NOMO-1 (cell line): ENCODE data around the gene METTL21A.

ENCODE experiments used
- DNase-seq, 2 experiments: peaks; one replicate each; lab custom pipeline; 2025; ENCODE audit not compliant: unreplicated experiment in 2 of 2; lab: John Stamatoyannopoulos, UW

Gene METTL21A

GRCh38 chr2:207565736-207566500 lies 59.3 kb downstream of the METTL21A start:
- DNase-seq: no peak
